Smooth muscle cell of the brain vasculature (primary cell): Measurements from ENCODE around the gene EIF2S3B.
A peak's percentile ranks its signal among the peaks of the same experiment; 100 is the strongest.
"Not testable (repeated sequence)": the region's sequence is repeated elsewhere in the genome, so short reads cannot be mapped to it uniquely, and the experiment has no call there.

ENCODE experiments used
- DNase-seq: peaks from one replicate; pipeline ENCODE4 v3.0.0-alpha.2; 2012; ENCODE audit warnings: low read depth, low spot score

The EIF2S3B gene

DNA sequence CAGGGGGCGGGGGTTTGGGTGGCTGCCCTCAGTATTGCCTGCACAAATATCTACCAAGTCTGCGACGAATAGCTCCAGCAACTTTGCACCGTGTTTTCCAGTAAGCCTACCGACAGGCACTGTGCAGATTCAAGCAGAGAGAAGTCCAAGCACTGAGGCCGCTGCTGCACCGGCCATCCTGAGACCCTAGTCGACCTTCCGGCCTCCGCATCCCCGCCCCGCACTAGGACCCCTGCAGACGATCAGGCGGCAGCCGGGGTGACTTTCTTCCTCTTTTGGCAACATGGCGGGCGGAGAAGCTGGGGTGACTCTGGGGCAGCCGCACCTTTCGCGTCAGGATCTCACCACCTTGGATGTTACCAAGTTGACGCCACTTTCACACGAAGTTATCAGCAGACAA lies at the start of gene EIF2S3B:
EIF2S3B (plus strand) TSS at position 271 of the 400 bp plus-strand sequence; CDS start at position 284, 13 bp downstream.
- DNase-seq, result no peak

DNA sequence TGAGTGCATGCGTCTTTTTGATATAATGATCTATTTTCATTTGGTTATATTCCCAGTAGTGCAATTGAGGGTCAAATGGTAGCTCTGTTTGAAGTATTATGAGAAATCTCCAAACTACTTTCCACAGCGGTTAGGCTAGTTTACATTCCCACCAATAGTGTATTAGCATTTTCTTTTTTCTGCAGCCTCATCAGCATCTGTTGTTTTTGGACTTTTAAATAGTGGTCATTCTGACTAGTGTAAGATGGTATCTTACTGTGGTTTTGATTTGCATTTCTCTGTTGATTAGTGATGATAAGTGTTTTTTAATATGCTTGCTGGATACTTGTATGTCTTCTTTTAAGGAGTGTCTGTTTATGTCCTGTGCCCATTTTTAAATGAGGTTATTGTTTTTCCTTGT lies 48.8 kb upstream of the EIF2S3B start:
- DNase-seq, result no peak

DNA sequence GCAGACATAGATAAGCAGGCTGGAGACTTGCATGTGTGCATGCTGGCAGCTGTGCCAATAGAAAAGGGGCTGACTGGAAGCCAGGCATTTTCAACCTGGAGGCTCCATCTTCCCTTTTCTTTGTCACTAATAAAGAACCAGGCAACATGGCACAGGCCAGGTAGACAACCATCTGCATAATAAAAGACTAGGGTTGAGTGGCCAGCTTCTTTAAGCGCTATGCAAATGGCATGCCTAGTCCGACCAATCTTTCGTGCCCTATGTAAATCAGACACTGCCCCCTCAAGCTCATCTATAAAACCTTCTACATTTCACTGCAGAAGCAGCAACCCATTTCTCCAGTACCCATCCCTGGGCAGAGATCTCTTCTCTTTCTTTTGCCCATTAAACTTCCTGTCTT lies 47.9 kb upstream of the EIF2S3B start:
- DNase-seq, result no peak

DNA sequence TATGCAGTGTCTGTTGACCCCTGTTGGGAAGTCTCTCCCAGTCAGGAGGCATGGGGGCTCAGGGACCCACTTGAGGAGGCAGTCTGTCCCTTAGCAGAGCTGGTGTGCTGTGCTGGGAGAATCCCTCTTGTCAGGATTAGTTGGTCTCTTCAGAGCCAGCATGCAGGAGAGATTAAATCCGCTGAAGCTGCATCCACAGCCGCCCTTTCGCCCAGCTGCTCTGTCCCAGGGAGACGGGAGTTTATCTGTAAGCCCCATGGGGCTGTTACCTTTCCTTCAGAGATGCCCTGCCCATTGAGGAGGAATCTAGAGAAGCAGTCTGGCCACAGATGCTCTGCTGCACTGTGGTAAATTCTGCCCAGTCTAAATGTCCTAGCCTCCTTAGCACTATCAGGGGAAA lies 39.4 kb upstream of the EIF2S3B start:
- no peak for DNase-seq

- no peak for DNase-seq
Measured at GRCh38 chr12:10469701-10470100, 36.0 kb upstream of the EIF2S3B start.

DNA sequence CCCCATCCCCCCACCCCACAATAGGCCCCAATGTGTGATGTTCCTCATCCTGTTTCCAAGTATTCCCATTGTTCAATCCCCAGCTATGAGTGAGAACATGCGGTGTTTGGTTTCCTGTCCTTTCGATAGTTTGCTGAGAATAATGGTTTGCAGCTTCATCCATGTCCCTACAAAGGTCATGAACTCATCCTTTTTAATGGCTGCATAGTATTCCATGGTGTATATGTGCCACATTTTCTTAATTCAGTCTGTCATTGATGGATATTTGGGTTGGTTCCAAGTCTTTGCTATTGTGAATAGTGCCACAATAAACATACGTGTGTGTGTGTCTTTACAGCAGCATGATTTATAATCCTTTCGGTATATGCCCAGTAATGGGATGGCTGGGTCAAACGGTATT lies 32.9 kb upstream of the EIF2S3B start:
- not testable (repeated sequence) for DNase-seq

- not testable (repeated sequence) for DNase-seq
Measured at GRCh38 chr12:10481901-10482300, 23.8 kb upstream of the EIF2S3B start.

DNA sequence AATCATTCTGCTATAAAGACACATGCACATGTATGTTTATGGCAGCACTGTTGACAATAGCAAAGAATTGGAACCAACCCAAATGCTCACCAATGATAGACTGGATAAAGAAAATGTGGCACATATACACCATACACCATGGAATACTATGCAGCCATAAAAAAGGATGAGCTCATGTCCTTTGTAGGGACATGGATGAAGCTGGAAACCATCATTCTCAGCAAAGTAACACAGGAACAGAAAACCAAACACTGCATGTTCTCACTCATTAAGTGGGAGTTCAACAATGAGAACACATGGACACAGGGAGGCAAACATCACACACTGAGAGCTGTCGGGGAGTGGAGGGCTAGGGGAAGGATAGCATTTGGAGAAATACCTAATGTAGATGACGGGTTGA lies 18.4 kb upstream of the EIF2S3B start:
- DNase-seq, result not testable (repeated sequence)

- DNase-seq, result no peak
Measured at GRCh38 chr12:10491766-10492165, 13.9 kb upstream of the EIF2S3B start.

DNA sequence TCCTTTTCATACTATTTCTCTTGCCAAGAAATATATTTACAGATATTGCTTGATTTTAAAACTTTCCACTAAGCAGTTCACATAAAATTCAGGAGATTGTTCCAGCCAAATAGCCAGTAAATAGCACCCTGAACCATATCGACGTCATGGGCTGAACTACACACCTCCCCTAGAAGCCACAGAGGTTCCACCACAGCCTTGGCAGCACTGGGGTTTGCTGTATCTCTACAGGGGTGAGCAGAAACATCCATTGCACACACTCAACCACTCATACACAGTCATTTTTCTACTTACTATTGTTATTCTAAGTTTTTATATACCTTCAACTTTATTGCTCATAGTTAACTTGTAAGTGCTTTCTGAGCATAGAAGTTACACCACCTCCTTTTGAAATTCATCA lies 8.1 kb upstream of the EIF2S3B start:
- DNase-seq, result peak; percentile 9

DNA sequence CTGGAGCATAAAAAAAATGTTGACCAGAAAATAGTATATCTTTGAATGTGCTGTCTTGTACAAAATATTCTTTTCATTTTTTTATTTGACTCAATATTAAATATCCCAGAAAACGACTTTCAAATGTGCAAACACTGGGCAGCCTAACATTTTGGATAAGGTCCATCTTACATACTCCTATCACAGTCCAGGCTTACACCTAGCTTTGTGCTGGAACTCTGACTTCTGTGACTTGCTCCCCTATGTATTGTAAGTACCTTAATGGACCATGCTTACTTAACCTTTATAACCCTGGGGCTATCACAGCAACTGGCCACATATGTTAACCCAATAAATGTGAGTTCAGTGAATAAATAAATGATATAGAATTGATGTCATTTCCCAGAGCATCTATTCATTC lies 7.6 kb upstream of the EIF2S3B start:
- no peak for DNase-seq

- DNase-seq, result no peak
Measured at GRCh38 chr12:10501030-10501429, 4.7 kb upstream of the EIF2S3B start.

DNA sequence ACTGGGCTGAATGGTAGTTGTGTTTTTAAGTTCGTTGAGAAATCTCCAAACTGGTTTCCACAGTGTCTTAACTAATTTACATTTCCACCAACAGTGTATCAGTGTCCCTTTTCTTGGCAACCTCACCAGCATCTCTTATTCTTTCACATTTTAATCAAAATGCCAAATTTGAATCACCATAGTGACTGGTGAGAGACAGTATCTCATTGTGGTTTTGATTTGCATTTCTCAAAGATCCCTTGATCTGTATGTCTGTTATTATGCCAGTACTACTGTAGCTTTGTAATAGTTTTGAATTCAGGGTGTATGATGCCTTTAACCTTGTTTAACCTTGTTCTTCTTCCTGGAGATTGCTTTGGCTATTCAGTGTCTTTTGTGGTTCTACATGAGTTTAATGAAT lies 2.2 kb upstream of the EIF2S3B start:
- DNase-seq, result no peak

DNA sequence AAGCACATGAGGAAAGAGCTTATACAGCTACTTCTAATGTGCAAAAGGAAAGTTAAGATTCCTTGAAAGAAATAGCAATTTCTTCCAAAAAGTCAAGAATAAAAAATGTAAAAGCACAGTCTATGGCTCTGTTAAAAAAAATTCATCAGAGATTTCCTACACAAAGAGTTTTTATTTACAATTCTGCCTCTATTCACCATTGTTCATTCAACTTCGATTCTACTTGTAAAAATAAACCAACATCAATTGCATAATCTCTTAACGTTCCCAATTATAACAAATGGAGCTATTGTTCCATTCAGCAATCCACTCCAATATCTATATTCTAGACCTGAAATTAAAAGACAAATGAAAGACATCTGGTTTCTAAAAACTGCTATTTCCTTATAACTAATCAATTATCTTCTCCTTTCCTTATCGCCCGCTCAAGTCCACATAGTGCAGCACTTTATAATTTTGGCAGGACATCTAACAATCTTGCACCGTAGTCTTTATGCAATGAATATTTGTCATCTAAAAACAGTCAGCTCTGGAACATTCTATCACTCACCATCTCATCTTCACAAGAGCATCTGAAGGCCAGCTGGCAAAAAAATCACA lies 6.2 kb downstream of the EIF2S3B start:
- DNase-seq, result no peak

GRCh38 chr12:10512798-10513197 lies 7.1 kb downstream of the EIF2S3B start:
- no peak for DNase-seq

- DNase-seq, result no peak
Measured at GRCh38 chr12:10521555-10521954, 15.9 kb downstream of the EIF2S3B start.

GRCh38 chr12:10528174-10528953 lies 22.7 kb downstream of the EIF2S3B start:
- no peak for DNase-seq

- no peak for DNase-seq
Measured at GRCh38 chr12:10529603-10530002, 23.9 kb downstream of the EIF2S3B start.

DNA sequence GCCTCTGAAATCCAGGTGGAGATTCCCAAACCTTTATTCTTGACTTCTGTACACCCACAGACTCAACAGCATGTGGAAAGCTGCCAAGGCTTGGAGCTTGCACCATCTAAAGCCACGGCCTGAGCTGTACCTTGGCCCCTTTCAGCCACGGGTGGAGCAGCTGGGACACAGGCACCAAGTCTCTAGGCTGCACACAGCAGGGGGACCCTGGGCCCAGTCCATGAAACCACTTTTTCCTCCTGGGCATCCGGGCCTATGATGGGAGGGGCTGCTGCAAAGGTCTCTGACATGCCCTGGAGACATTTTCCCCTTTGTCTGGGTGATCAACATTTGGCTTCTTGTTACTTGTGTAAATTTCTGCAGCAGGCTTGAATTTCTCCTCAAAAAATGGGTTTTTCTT lies 32.0 kb downstream of the EIF2S3B start:
- no peak for DNase-seq

- no peak for DNase-seq
Measured at GRCh38 chr12:10540776-10541205, 35.1 kb downstream of the EIF2S3B start.

- DNase-seq, result no peak
Measured at GRCh38 chr12:10543499-10543898, 37.8 kb downstream of the EIF2S3B start.

DNA sequence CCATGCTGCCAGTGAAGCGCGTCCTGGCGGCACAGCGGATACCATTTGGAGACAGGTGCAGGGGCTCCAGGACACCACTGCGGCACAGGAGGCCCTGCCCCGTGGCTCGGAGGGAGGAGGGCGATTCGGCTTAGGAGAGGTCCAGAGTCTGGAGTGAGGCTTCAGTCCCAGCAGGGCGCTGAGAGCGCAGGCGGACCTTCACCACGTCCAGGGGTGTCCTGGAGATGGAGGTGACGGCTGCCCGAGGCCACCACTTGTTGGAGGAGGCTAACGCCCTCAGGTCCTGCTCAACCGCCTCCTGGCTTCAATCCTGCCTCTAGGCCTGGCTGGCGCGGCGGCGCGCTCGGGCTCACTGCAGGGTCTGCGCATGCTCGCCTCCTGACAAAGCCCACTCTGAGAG lies 45.7 kb downstream of the EIF2S3B start:
- no peak for DNase-seq

GRCh38 chr12:10553148-10553547 lies 47.5 kb downstream of the EIF2S3B start:
- DNase-seq, result no peak
